K562 (cell line): ENCODE data around the gene ECE2. TPM values are rescaled to one million over a fixed set of nuclear protein-coding genes. Genes with fewer than 3 reads are reported as not detected.

Experiments
- ATAC-seq: fragments of 200-7000 bp; cut with Tn5 transposase; 3 replicates; pipeline ENCODE4 v1.9.1; 2020; ENCODE audit warnings: moderate library complexity
- BruUV-seq: library from RNA; stranded (reverse); fragments of 400-500 nt; replicated peaks from 2 replicates; lab custom pipeline; 2021; lab: Mats Ljungman, UMichigan
- CTCF ChIA-PET: fragments of 300-600 bp; formaldehyde crosslinking; extraction: SDS; loops from one replicate; lab custom pipeline; 2021; ENCODE audit warnings: low intra/inter-chr PET ratio; lab: Yijun Ruan, JAX
- POLR2A ChIA-PET: fragments of 300-600, 350-650 bp; sonication (Branson Sonifier 250); formaldehyde crosslinking; extraction: SDS; loops from one replicate; lab custom pipeline; 2021; ENCODE audit warnings: antibody characterized with exemption, inconsistent platforms; lab: Yijun Ruan, JAX
- DNase-seq, 4 experiments: peaks; one replicate each; pipeline versions ENCODE4 v3.0.0 to v3.0.0-alpha.2; 2011 to 2018; ENCODE audit warnings: low spot score in 3 of 4, mixed read lengths in 3 of 4; ENCODE audit errors: extremely low read depth in 1 of 4
- FAIRE-seq: peaks from 2 replicates; lab custom pipeline; 2011; peaks lifted over from hg19 to GRCh38; lab: Jason Lieb, UNC
- H2AFZ ChIP-seq: 2 replicates; pipeline ENCODE4 v1.6.0; 2011; ENCODE audit warnings: low read depth, low read length, control low read depth, inconsistent platforms
- H3K27ac ChIP-seq: fragments of 200-600 bp; 3 replicates; pipeline ENCODE4 v1.8.0; 2011; ENCODE audit warnings: low read depth, mild to moderate bottlenecking, control low read depth, inconsistent platforms, low read length, moderate library complexity, mixed read lengths; ENCODE audit errors: extremely low read depth
- H3K27me3 ChIP-seq, 2 experiments: fragments of 300-600 bp in 1 of 2; 2 replicates in 1 of 2; 3 replicates in 1 of 2; pipeline versions ENCODE4 v1.6.0 to v1.8.0; 2011; ENCODE audit warnings: inconsistent platforms in 2 of 2, low read length in 2 of 2, mild to moderate bottlenecking in 1 of 2, mixed read lengths in 1 of 2, moderate library complexity in 1 of 2; ENCODE audit not compliant: control insufficient read depth in 2 of 2, insufficient read depth in 2 of 2
- H3K36me3 ChIP-seq: fragments of 300-600 bp; 3 replicates; pipeline ENCODE4 v1.8.0; 2011; ENCODE audit warnings: mild to moderate bottlenecking, low read length, inconsistent platforms; ENCODE audit not compliant: control insufficient read depth, insufficient read depth
- H3K4me1 ChIP-seq, 2 experiments: fragments of 200-600 bp in 1 of 2; replicated peaks in 1 of 2; 2 replicates in 1 of 2; 3 replicates in 1 of 2; pipeline versions ENCODE4 v1.5.1 to v1.8.0; 2011; ENCODE audit warnings: inconsistent platforms in 2 of 2, low read length in 2 of 2, mild to moderate bottlenecking in 1 of 2, mixed read lengths in 1 of 2, moderate library complexity in 1 of 2; ENCODE audit not compliant: control insufficient read depth in 2 of 2, insufficient read depth in 2 of 2
- H3K4me2 ChIP-seq: 2 replicates; pipeline ENCODE4 v1.6.1; 2011; ENCODE audit warnings: low read length, control low read depth, inconsistent platforms, mixed read lengths; ENCODE audit not compliant: insufficient read depth
- H3K4me3 ChIP-seq: fragments of 200-600 bp; sonication (generic), shearing (Covaris generic); 2 replicates; pipeline ENCODE4 v1.5.1; 2016; ENCODE audit warnings: control low read depth, inconsistent platforms
- H3K79me2 ChIP-seq: fragments of 200-600 bp; 3 replicates; pipeline ENCODE4 v1.8.0; 2011; ENCODE audit warnings: low read length, inconsistent platforms; ENCODE audit not compliant: control insufficient read depth, insufficient read depth
- H3K9ac ChIP-seq, 2 experiments: 2 replicates each; pipeline versions ENCODE4 v1.6.0 to v1.6.1; 2011; ENCODE audit warnings: low read depth in 2 of 2, low read length in 2 of 2, control low read depth in 1 of 2, inconsistent platforms in 1 of 2, mild to moderate bottlenecking in 1 of 2, mixed read lengths in 1 of 2; ENCODE audit not compliant: insufficient read depth in 1 of 2
- H3K9me1 ChIP-seq: one replicate; pipeline ENCODE4 v1.6.0; 2011; ENCODE audit warnings: inconsistent platforms, mild to moderate bottlenecking, low read length, moderate library complexity; ENCODE audit not compliant: control insufficient read depth, insufficient read depth
- H3K9me3 ChIP-seq: replicated peaks from 2 replicates; pipeline ENCODE4 v1.5.1; 2011; ENCODE audit warnings: low read depth, low read length, inconsistent platforms; ENCODE audit not compliant: control insufficient read depth, insufficient read depth
- H4K20me1 ChIP-seq: replicated peaks from 2 replicates; pipeline ENCODE4 v1.6.1; 2011; ENCODE audit warnings: low read length, inconsistent platforms, mixed read lengths; ENCODE audit not compliant: control insufficient read depth, insufficient read depth
- CCNT2 ChIP-seq: IDR thresholded peaks from 2 replicates; pipeline ENCODE4 v1.6.1; 2011; ENCODE audit warnings: borderline replicate concordance, low read depth, mild to moderate bottlenecking, moderate library complexity, mixed read lengths, low read length; ENCODE audit not compliant: insufficient read length; ENCODE audit errors: extremely low read depth
- DDX20 ChIP-seq: fragments of 450-650 bp; IDR thresholded peaks from 2 replicates; pipeline ENCODE4 v1.6.1; 2016; ENCODE audit warnings: missing genetic modification characterization, low read depth, mild to moderate bottlenecking, missing compliant biosample characterization, moderate library complexity
- E2F6 ChIP-seq, 2 experiments: IDR thresholded peaks; 2 replicates each; pipeline ENCODE4 v1.6.1; 2011; ENCODE audit warnings: borderline replicate concordance in 1 of 2, control low read depth in 1 of 2, low read depth in 1 of 2, low read length in 1 of 2, mild to moderate bottlenecking in 1 of 2, mixed read lengths in 1 of 2, moderate library complexity in 1 of 2; ENCODE audit not compliant: insufficient read depth in 1 of 2, insufficient read length in 1 of 2, poor library complexity in 1 of 2, severe bottlenecking in 1 of 2; ENCODE audit errors: extremely low read depth in 1 of 2
- ELF4 ChIP-seq: fragments of 450-650 bp; formaldehyde crosslinking; IDR thresholded peaks from 2 replicates; pipeline ENCODE4 v1.4.0; 2022; ENCODE audit warnings: missing genetic modification characterization
- FIP1L1 ChIP-seq: fragments of 200-400 bp; formaldehyde crosslinking; IDR thresholded peaks from 2 replicates; pipeline ENCODE4 v1.6.1; 2018; ENCODE audit warnings: mild to moderate bottlenecking, low read depth, low read length; ENCODE audit not compliant: poor library complexity, severe bottlenecking
- FOXA3 ChIP-seq, 2 experiments: fragments of 450-650 bp in 1 of 2; sonication (generic) in 1 of 2; formaldehyde crosslinking; IDR thresholded peaks in 1 of 2; conservative IDR thresholded peaks in 1 of 2; 2 replicates each; pipeline versions ENCODE4 v1.4.0 to v1.8.0; 2020 to 2022; ENCODE audit warnings: mild to moderate bottlenecking in 2 of 2, missing genetic modification reagents in 1 of 2
- KDM5B ChIP-seq: fragments of 200-600 bp; sonication (generic); IDR thresholded peaks from 2 replicates; pipeline ENCODE4 v1.6.1; 2012; ENCODE audit warnings: low read depth, mild to moderate bottlenecking, moderate library complexity, low read length, control low read depth, inconsistent platforms; ENCODE audit not compliant: insufficient replicate concordance
- MECOM ChIP-seq: fragments of 250-450 bp; sonication (Bioruptor Pico); IDR thresholded peaks from 2 replicates; pipeline ENCODE4 v1.8.0; 2022; ENCODE audit warnings: inconsistent platforms
- OTX1 ChIP-seq: fragments of 450-650 bp; formaldehyde crosslinking; IDR thresholded peaks from 2 replicates; pipeline ENCODE4 v1.4.0; 2022; ENCODE audit warnings: mild to moderate bottlenecking
- PHB ChIP-seq: fragments of 250-450 bp; sonication (Bioruptor Pico); IDR thresholded peaks from 2 replicates; pipeline ENCODE4 v1.5.0; 2021
- PREB ChIP-seq: sonication (generic); formaldehyde crosslinking; IDR thresholded peaks from 2 replicates; pipeline ENCODE4 v1.8.1; 2023; ENCODE audit warnings: mild to moderate bottlenecking, missing genetic modification reagents
- RBM14 ChIP-seq: fragments of 200-400 bp; formaldehyde crosslinking; IDR thresholded peaks from 2 replicates; pipeline ENCODE4 v1.6.1; 2018; ENCODE audit warnings: low read depth, mild to moderate bottlenecking, low read length, moderate library complexity, borderline replicate concordance; ENCODE audit not compliant: insufficient read depth
- STAG1 ChIP-seq: sonication (generic); formaldehyde crosslinking; IDR thresholded peaks from 2 replicates; pipeline ENCODE4 v1.5.0; 2020; ENCODE audit warnings: missing genetic modification reagents, borderline replicate concordance
- TFAM ChIP-seq: fragments of 250-450 bp; sonication (Bioruptor Pico); conservative IDR thresholded peaks from 2 replicates; pipeline ENCODE4 v1.5.0; 2021; ENCODE audit warnings: mild to moderate bottlenecking, moderate library complexity
- USF1 ChIP-seq: sonication (generic); formaldehyde crosslinking; IDR thresholded peaks from 2 replicates; pipeline ENCODE4 v1.9.0; 2022; ENCODE audit warnings: mild to moderate bottlenecking, missing genetic modification reagents
- ZBTB1 ChIP-seq: sonication (generic); formaldehyde crosslinking; IDR thresholded peaks from 2 replicates; pipeline ENCODE4 v1.8.1; 2023; ENCODE audit warnings: missing genetic modification reagents, low read depth, mild to moderate bottlenecking, borderline replicate concordance
- ZNF41 ChIP-seq: fragments of 250-450 bp; sonication (Bioruptor Pico); conservative IDR thresholded peaks from 2 replicates; pipeline ENCODE4 v1.4.0; 2020; ENCODE audit warnings: mild to moderate bottlenecking
- WGBS: fragments of 100-300 bp; shearing (Covaris generic); methylation state at CpG from one replicate; pipeline ENCODE4 v1.1.6; 2016; ENCODE audit warnings: low coverage, mixed read lengths; ENCODE audit not compliant: insufficient coverage; ENCODE audit errors: missing lambda C conversion rate; 5-methylcytosine and 5-hydroxymethylcytosine counted together
- in situ Hi-C: fragments of 300-500 bp; cut with MboI; formaldehyde crosslinking; loops from 4 replicates; pipeline ENCODE4 v1.15.0; 2018; ENCODE audit warnings: inconsistent platforms, mixed read lengths
- intact Hi-C: fragments of 100-400 bp; cut with micrococcal nuclease; formaldehyde crosslinking; loops from 2 replicates; pipeline ENCODE4 v1.14.2; 2022
- polyA plus RNA-seq, 8 experiments: library from polyadenylated mRNA; depleted of rRNA in 4 of 8; stranded (reverse) in 5 of 8; unstranded in 3 of 8; fragments of >200 nt; fragmentation: Nextera tagmentation in 2 of 8; fragmentation: Illumina TruSeq in 1 of 8; extraction: Ambion mirVana in 2 of 8; extraction: Trizol in 1 of 8; gene quantifications; 2 replicates each; pipeline versions ENCODE4 v1.2.1 to v1.2.3, GENCODE V29; 2011 to 2014; ENCODE audit warnings: inconsistent platforms in 1 of 8, missing spikeins in 1 of 8
- total RNA-seq, 7 experiments: library from RNA; depleted of rRNA in 6 of 7; stranded (reverse); fragments of >200 nt in 6 of 7; fragmentation: Illumina TruSeq in 2 of 7; extraction: Trizol in 2 of 7; gene quantifications; 2 replicates each; pipeline versions ENCODE4 v1.2.1 to v1.2.3, GENCODE V29; 2011 to 2021; ENCODE audit warnings: low replicate concordance in 1 of 7

ECE2 gene
- total and polyA plus RNA-seq, 9 of the 15 experiments (the other 6 are each of a cell fraction or from before 2014, with no cell fraction given), result not detected

GRCh38 chr3:184314700-184315542 is 39.1 kb downstream of the ECE2 start:
- no TSS peak for BruUV-seq
- Histone ChIP-seq H3K4me3 (peak overlapping the region; percentile 100), H3K27ac (peak overlapping the region; percentile 94), H4K20me1 (peaks cover 41% of the 10 kb centered on the region), H3K9me3 (no peaks in the 10 kb centered on the region), H3K4me1 (peaks cover 13 to 36% of the 10 kb centered on the region in 2 experiments; a peak in 4 of 5 replicates), H3K79me2 (peaks cover 56% of the 10 kb centered on the region), H3K4me2 (peak overlapping the region; percentile 99), H3K9ac (peak overlapping the region; percentile 99 to 100), H3K36me3 (peaks cover 48% of the 10 kb centered on the region), H3K9me1 (peaks cover 13% of the 10 kb centered on the region), H3K27me3 (no peaks in the 10 kb centered on the region), H2AFZ (no peak overlapping the region)
- ATAC-seq (peak; percentile 70), FAIRE-seq (no peak), DNase-seq (peak; percentile 70 to 86 (median 78))
- WGBS, result 0% methylated on average over 22 of the region's 89 CpGs
- ChIA-PET CTCF (no interaction called here), POLR2A (interaction anchor here (0.6 to 2.3 kb wide), 8 partner anchors 11 to 102 kb away, joined by 3 to 24 read pairs (median 6); partner anchors contain the start of gene PSMD2)
- in situ Hi-C loops, result no loop called here
- intact Hi-C loops, result loop anchor here (2.0 kb wide), 1 partner anchor 16 kb away; the partner anchor contains the start of gene PSMD2
- TF ChIP-seq RBM14 (no peak), DDX20 (no peak), ZNF41 (no peak), MECOM (CRISPR knock-in tag) (no peak), KDM5B (no peak), FIP1L1 (peak; percentile 96), ELF4 (CRISPR knock-in tag) (no peak), E2F6 (IDR thresholded peaks at IDR 0.05; ENCODE audit: borderline replicate concordance in 1 of 2, extremely low read depth in 1 of 2, insufficient read depth in 1 of 2, insufficient read length in 1 of 2, low read depth in 1 of 2, low read length in 1 of 2, poor library complexity in 1 of 2, severe bottlenecking in 1 of 2) (peak in 1 of 2 experiments; percentile 44), ZBTB1 (CRISPR knock-in tag) (peak; percentile 67; the same call in 1 of the 2 replicates), USF1 (CRISPR knock-in tag) (peak; percentile 20; the same call in 1 of the 2 replicates), PREB (CRISPR knock-in tag) (no peak), STAG1 (no peak), OTX1 (CRISPR knock-in tag) (no peak; the same call in 1 of the 2 replicates), PHB (CRISPR knock-in tag) (no peak), CCNT2 (no peak), TFAM (no peak), FOXA3 (CRISPR knock-in tag; conservative IDR thresholded peaks at IDR 0.05 in 1 of 2, IDR thresholded peaks at IDR 0.05 in 1 of 2) (no peak)
